DMS53 (cell line): ENCODE measurements around the gene PASK.
"Not testable (repeated sequence)": the region's sequence is repeated elsewhere in the genome, so short reads cannot be mapped to it uniquely, and the experiment has no call there.

Experiments used
- DNase-seq: peaks from one replicate; lab custom pipeline; 2025; lab: John Stamatoyannopoulos, UW

Gene PASK

DNA sequence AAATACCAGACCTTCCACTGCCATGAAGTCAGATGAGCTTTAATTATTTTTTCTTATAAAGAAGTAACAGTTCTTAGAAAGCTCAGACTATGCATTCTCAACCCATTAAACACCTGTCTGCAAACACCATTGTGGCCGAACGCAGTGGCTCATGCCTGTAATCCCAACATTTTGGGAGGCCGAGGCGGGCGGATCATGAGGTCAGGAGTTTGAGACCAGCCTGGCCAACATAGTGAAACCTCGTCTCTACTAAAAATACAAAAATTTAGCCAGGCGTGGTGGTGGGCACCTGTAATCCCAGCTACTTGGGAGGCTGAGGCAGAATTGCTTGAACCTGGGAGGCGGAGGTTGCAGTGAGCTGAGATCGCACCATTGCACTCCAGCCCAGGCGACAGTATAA lies 44.7 kb downstream of the PASK start:
- not testable (repeated sequence) for DNase-seq

- no peak for DNase-seq
Measured at GRCh38 chr2:241103176-241103595, 46.1 kb downstream of the PASK start.

DNA sequence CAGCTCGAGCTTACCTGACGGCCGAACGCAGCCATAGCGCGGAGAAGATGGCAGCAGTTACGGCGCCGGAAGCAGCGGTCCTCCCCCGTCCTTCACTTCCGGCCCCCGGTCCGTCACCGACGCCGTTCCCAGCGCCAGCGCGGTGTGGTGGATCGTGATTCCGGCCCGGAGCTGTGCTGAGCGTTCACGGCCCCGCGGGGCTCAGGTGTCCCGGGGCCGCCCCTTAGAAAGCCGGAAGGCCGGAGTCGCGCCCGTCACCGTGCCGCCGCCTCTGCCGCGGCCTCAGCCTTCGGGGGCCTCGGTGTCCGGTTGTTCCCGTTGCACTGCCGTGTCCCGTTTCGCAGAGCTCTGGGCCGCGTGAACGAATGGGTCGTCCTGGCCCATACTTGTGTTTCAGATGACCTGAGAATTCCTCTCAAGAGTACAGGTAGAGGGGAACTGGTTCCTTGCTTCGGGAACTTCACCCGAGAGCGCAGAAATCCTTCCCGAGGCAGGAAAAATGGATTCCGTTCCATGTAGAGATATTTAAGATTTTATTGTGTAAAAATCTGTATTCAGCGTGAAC lies 47.0 kb downstream of the PASK start, which contains the start of gene MTERF4:
Gene MTERF4, minus strand, starts transcription at position 49 of the 565 bp plus-strand sequence. Its CDS starts 14 bp downstream, at position 35.
- DNase-seq: peak; percentile 84

- DNase-seq: no peak
Measured at GRCh38 chr2:241099246-241099645, 50.0 kb downstream of the PASK start.

- DNase-seq: no peak
Measured at GRCh38 chr2:241096979-241097378, 52.3 kb downstream of the PASK start.

DNA sequence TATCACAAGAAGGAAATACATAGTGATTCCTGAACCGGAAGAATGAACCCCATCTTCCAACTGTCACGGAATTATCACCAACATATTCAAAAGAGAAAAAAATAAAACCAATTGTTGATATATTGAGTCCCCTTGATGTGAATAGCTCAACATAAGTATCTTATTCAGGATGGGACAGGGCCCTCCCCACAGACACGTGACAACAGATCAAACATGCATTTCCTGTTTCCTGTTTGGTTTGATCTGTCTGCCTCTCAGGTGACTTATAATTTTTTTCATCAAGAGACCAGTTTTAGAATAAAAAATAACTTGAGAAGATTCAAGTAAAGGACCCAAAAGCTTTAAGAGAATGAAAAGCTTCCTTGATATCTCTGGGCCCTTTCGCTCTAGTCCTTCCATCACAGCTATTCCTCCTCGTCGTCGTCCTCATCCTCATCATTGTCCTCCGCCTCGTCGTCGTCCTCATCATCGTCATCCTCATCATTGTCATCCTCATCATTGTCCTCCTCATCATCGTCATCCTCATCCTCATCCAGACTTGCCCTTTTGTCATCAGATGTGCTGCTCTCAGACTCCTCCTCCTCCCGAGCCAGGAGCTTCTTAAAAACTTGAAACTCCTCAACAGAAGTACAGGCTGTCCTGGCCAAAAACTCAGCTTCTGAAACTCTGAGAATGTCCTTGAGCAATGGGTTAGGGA lies 53.5 kb downstream of the PASK start:
- peak; percentile 53 for DNase-seq

GRCh38 chr2:241094924-241095420 lies 54.3 kb downstream of the PASK start:
- DNase-seq: no peak

GRCh38 chr2:241094172-241094571 lies 55.1 kb downstream of the PASK start:
- DNase-seq: no peak

DNA sequence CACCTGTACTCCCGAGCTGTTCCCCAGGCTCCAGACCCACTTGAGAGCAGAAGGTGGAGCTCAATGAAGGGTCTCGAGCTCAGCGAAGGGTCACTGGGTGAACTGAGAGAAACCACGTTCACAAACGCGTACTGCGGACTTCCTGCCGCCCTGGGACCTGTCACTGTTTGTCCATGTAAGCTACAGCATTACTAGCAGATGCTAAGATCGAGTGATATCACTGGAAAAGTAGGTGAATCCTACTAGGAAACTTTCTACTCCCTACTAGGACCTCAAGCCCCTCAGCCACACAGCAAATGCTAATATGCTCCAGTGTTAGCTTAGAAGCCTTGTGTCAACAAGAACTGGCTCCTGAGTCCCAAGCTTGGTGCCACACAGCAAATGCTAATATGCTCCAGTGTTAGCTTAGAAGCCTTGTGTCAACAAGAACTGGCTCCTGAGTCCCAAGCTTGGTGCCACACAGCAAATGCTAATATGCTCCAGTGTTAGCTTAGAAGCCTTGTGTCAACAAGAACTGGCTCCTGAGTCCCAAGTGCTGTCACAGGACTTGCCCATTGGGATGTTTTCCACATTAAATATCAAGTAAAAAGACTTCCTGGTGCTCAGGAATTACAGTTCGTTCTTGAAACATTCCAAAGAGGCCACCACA lies 56.0 kb downstream of the PASK start:
- DNase-seq: peak; percentile 87

GRCh38 chr2:241092677-241093076 lies 56.6 kb downstream of the PASK start:
- DNase-seq: peak; percentile 68

DNA sequence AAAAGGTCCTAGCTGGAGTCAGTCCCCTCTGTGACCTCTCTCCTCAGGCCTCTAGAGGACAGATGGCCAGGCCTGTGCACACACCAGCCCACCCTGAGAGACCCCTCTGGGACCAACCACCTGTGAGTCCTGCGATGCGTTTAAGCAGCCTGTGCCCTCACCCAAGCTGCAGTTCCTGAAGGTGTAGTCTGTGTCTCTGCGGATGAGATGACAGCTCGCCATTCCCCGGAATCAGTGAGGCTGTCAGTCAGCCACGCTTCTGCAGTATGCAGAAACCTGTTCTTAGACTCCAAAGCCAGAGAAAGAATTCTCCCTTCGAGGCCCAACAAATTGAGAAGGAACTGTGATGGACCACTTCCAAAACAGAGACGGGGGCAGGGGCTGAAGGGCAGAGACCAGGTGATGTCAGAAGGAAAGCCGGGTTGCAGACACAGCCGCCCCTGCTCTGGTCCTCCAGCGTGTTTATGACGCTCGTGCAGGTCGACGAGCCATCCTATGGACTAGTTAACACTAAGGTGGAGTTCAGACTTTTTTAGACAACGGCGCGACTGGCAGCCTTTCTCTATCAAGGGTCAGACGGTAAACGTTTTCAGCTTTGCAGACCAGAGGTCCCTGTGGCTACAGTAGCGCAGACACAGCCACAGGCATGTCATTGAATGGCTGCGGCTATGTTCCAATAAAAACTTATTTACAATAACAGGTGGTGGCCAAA lies 57.4 kb downstream of the PASK start:
- DNase-seq: peak; percentile 26

- DNase-seq: no peak
Measured at GRCh38 chr2:241091201-241091600, 58.1 kb downstream of the PASK start.

DNA sequence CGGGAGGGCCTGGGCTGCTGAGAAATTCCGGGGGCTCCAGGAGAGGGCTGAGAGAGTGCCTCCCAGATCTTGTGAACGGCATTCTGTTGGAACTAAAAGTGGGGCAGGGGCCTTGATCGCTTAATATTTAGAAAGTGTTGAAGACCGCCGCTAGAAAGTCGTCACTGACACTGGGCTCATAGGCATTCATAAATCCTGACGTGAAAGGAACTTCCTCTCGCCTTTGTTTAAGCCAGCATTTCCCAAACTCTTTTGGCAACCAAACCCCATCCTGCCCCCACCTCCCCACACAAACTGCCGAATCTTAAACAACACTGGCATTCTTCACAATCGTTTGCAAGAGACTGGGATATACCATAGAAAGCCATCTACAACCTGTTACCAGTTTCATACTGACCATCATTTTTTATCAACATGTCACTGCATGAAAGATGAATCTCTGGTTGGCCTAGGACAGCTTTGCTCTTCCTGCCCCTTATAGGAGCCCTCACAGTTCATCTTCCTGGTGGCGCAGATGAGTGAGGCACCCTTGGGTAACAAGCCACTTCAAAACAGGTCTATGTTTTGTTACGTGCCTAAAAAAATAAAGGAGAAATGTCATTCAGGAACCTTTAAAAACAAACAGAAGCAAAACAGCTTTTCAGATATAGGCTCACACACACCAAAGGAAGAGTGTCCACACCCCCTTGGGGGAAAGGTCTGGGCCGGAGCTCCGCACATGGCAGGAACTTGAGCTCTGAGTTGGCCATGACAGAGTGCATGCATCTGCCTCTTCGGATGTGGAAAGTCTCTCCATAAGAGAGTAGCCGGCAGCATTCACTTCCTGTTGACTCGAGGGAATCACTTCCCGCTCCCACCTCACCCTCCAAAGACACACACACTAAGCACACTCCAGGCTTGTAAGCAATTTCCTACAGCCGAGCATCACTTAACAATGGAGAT lies 60.2 kb downstream of the PASK start:
- no peak for DNase-seq

DNA sequence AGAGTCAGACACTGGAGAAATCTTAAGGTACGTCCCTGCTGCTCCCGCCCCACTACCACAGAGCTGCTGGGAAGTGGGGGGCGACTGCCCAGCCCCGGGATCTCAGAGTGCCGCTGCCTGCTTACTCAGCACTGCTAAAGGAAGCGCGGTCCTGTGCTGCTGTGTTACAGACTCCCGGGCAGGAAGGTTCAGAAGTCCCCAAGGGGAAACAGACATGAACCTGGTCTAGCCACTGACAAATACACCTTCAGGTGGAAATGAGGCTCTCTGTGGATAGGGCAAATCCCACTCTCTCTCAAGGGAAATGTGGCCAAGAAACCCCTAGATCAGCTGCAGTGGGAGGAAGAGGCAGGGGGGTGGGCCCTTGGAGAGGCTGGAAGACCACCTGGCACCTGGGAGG lies 60.9 kb downstream of the PASK start:
- DNase-seq: no peak

DNA sequence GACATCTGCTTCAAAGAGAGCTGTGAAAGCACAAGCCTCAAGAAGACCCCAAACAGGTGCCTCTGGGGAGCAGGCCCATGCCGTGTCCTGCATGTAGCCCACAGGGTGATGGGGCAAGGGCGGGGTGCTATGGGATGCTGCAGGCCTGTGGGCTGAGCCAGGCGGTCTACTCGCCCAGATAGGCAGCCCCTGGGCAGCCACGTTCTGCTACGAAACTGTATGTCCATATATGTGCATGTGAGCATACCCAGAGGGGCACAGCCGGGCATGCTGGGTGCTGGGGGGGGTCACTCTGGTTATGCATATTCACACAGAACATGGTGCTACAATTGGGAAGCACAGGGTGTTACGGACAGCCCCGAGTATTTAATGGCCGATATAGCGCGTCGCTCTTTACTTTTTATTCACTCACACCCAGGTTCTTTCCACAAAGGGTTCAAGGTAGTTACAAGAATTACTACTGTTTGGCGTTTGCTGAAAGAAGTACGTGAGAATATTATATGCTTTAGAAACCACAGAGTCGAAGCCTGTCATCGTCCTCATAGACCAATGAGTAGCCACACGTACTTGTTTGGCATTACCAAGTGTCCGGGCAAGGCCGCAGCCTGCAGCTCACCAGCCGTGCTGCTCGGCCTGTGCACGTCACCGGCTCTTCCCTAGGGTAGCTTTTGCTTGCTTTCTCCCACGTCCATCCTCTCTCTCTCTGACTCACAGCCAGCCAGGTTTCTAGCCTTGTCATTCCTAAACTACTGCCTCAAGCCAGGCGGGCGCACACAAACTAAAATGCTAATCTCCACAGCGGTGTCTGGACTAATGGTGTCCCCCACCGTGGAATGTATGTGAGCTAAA lies 61.6 kb downstream of the PASK start:
- DNase-seq: no peak

- no peak for DNase-seq
Measured at GRCh38 chr2:241084856-241085444, 64.3 kb downstream of the PASK start.

GRCh38 chr2:241083091-241083415 lies 66.2 kb downstream of the PASK start:
- no peak for DNase-seq

DNA sequence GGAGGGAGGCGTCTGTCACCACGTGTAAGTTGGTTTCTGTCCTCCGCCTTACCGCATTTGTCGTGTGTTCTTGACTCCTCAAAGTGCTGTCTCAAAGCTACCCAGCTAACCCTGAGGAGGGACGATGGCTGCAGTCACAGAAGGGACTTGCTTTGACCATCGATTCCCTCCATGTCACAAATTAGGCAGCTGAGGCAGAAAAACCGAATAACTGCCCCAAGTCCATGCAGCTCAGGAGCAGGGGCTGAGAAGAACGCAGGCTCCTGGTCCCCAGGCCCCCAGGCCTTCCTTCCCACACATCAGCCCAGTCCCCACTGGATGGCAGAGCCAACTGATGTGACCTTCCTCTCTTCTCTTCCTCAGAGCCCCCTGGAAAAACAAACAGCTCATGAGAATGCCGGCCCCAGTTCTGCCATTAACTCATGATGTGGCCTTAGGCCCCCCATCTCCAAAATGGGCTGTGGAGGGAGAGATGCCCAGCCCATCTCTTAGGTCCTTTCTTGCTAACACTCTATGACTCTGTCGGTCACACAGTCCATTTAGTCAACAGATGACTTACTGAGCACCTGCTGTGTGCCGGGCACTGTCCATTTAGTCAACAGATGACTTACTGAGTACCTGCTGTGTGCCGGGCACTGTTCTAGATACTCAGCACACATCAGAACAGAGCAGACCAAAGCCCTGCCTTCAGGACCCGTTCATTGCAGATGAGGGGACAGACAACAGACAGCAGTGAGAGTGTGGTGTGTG lies 66.8 kb downstream of the PASK start:
- DNase-seq: no peak

DNA sequence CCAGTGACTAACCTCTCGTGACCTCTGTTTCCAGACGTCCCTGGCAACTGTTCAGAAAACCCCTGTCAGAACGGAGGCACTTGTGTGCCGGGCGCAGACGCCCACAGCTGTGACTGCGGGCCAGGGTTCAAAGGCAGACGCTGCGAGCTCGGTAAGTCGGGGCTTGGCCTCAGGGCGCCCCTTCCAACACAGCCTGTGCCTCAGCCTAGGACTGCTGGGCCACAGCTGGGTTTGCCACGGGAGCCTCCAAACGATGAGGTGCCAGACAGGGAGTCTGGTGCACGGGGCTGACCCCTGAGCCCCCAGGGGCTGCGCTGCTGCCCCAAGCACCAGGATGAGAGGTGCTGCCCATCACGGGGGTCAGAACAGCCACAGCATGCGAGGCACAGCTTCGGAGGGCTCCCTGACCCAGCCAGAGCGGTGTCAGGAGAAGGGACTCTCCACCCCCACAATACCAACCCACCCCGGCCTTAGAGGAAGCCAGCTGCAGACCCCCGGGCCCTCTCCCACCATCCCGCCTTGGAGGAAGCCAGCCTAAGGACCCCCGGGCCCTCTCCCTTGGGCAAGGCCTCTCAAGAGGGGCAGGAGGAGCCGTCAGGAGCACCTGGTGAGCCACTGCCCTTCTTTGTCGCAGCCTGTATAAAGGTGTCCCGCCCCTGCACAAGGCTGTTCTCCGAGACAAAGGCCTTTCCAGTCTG lies 67.5 kb downstream of the PASK start:
- DNase-seq: no peak
